ENCODE results near the gene HERPUD2. TPM values are rescaled to one million over a fixed set of nuclear protein-coding genes. Genes with fewer than 3 reads are reported as not detected.

HERPUD2 gene
- total and polyA plus RNA-seq, 2 of the 8 experiments (the other 6 are each of a cell fraction or from before 2014, with no cell fraction given) = 18.3 to 27.3 TPM

GRCh38 chr7:35630024-35630972 is 64.6 kb downstream of the HERPUD2 start (continued):
- TF ChIP-seq SIX5 (IDR thresholded peaks at IDR 0.05; ENCODE audit: low read depth, low read length) = no peak

Measured in H1 (cell line).